NCI-H748 treated with DMSO at 0.1 percent for 48 hours (cell line): ENCODE measurements around the gene PSAP.

Experiments used
- DNase-seq: peaks from one replicate; lab custom pipeline; 2025; lab: John Stamatoyannopoulos, UW

PSAP gene

GRCh38 chr10:71825217-71825616, 25.8 kb downstream of the PSAP start:
- DNase-seq, result no peak

- no peak for DNase-seq
Measured at GRCh38 chr10:71824333-71824732, 26.7 kb downstream of the PSAP start.

- DNase-seq, result no peak
Measured at GRCh38 chr10:71823356-71823755, 27.7 kb downstream of the PSAP start.

- DNase-seq, result no peak
Measured at GRCh38 chr10:71821909-71822763, 28.9 kb downstream of the PSAP start.

DNA sequence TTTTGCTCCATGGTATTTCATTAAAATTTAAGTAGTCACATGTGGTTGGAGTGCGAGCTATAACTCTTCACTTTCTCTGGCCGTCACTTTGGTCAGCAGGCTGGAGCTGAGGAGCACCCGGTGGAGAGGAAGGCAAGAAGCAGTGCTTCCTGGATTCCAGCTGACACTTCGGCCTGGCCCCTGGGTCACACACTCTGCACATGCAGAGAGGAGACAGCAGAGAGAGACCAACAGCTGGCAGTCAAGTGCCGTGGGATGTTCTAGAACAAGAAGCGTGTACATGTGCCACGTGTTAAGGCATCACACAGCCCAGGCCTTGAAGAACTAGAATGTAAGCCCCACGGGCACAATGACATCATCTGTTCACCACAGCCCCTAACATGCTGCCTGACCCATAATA, 30.1 kb downstream of the PSAP start:
- DNase-seq, result no peak

- no peak for DNase-seq
Measured at GRCh38 chr10:71819985-71820384, 31.1 kb downstream of the PSAP start.

DNA sequence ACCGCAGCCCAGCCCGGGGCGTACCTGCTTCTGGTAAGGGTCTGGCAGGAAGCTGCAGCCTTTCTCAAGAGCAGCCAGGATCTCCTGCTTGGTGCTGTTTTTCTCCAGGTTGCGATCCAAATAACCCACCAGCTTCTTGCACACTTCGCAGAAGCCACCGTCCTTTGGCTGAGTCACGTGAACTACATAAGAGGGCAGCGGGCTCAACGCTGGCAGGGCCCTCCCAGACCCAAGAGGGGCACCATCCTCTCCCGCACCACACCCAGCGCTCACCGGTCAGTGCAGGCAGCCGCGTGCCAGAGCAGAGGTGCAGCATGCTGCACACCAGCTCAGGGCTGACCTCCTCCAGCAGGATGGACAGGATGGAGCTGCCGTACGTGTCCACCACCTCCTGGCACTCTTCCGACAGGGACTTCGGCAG, 31.6 kb downstream of the PSAP start:
- no peak for DNase-seq

DNA sequence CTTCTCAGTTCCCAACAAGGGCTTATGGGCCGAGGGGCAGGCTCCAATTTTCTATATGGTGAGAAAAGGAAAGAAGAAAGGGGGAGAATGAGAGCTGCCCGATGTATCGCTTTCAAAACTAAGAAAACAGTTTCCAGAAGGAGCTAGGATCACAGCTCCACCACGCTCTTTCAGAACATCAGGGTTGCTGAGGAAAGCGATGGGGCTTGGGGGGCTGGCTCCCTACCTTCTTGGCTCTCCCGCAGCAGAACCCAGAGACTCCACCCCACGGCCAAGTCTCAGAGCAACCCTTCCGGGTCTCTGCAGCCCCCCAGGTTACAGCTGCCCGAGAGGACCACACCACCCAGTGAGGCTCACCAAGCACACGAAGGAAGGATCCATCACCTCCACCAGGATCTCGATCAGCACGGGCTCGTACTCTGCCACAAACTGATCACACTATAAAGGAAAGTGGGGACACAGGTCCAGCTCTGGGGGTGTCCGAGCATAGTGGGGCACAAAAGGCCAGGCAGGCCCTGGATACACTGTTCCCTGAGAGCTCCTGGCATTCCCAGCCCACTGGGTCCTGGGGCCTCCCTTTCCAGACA, 32.3 kb downstream of the PSAP start:
- DNase-seq, result no peak

GRCh38 chr10:71817831-71818655, 33.0 kb downstream of the PSAP start:
- no peak for DNase-seq

GRCh38 chr10:71816936-71817618, 34.0 kb downstream of the PSAP start:
- no peak for DNase-seq

DNA sequence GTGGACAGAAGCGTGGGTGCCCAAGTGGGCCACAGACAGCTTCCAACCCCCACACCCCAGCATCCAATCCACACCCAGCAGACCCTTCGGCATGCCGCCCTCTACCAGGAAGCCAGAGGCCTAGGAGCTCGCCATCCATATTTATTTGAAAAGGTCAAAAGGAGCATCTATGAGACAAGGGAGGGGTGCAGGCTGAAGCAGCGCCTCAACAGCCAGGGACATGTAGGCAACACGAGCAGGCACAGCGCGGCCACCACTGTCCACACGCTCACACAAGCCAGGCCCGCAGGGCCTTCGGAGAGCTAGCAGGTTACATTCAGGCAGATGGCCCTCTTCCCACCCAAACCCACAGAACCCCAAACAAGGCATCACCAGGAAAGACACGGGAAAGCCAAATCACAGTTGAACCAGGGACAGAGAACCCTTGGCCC, 34.6 kb downstream of the PSAP start:
- DNase-seq, result no peak

DNA sequence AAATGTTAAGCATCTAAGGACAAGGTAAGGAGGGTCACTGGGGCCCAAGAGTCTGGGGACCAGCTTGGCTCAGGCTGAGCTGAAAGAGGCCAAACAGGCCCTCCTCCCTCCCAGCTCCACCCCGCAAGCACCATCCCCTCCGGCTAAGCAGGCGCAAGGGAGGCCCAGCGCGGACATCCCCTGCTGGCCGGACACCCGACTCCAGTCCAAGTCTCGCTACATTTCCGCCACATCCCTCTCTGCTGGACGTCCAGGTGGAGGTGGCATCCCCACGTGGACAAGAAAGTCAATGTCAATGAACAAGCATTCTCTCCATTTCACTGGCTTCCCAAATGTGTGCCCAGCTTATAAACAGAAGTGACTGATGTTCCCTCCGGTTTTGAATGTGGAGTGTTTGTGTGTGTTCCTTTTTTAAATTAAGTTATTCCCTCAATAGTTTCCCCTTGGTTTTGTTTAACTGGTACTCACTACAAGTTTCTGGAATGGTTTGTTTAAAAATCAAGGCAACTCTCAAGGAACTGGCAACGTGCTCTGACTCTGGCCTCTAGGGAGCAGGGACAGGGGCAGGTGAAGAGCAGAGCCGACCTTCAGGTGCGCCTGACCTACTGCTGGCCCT, 35.4 kb downstream of the PSAP start:
- DNase-seq, result no peak

DNA sequence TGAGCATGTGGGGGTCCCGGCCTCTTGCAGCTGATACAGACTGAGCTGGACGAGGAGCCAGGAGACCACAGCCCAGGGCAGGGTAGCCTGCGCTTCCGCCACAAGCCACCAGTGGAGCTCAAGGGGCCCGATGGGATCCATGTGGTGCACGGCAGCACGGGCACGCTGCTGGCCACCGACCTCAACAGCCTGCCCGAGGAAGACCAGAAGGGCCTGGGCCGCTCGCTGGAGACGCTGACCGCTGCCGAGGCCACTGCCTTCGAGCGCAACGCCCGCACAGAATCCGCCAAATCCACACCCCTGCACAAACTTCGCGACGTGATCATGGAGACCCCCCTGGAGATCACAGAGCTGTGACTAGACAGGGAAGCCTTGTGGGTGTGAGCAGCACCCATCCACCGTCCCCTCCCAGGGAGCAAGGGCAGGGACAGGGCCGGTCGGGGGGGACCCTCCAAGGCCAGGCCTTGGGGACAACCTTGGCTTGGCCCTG, 36.1 kb downstream of the PSAP start:
- no peak for DNase-seq

- DNase-seq, result no peak
Measured at GRCh38 chr10:71812913-71813590, 38.0 kb downstream of the PSAP start.

- no peak for DNase-seq
Measured at GRCh38 chr10:71812016-71812912, 38.8 kb downstream of the PSAP start.

DNA sequence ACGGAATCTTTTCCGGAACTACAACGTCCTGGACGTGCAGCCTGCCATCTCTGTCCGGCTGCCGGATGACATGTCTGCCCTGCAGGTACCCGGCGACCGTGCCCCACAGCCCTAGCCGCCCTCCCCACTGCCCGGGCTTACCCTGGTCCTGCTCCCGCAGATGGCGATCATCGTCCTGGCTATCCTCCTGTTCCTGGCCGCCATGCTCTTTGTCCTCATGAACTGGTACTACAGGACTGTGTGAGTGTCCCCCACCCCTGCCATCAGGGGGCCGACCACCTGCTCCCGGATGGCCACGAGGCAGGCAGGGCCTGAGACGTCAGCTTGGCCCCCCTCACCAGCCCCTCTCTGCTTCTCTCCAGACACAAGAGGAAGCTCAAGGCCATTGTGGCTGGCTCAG, 39.7 kb downstream of the PSAP start:
- DNase-seq, result no peak

DNA sequence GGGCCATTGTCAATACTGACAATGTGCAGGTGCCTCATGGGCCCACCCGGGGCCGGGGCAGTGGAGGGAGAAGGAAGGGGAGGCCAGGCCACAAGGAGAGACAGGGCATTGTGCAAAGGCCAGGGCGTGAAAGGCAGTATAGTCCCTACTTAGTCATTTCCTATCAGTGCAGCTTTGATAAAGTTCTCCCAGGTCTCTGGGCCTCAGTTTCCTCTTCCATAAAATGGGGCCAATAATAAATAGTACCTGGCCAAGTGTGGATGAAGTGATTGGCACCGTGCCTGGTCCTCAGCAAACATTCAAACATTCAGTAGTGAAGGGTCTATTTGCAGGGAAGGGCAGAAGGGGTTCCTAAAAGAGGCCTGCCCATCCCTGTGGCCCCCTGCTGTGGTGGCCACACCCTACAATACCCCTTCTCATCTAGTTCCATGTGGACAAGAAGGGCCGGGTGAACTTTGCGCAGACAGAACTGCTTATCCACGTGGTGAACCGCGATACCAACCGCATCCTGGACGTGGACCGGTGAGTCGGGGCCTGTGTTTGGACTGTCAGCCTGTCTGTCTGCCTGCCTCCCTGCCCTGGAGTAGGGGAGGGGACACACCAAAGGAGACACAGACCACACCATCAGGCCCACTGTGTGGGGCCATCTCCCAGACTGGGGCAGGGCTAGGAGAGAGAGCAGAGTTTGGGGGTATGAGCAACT, 40.9 kb downstream of the PSAP start:
- DNase-seq, result no peak

DNA sequence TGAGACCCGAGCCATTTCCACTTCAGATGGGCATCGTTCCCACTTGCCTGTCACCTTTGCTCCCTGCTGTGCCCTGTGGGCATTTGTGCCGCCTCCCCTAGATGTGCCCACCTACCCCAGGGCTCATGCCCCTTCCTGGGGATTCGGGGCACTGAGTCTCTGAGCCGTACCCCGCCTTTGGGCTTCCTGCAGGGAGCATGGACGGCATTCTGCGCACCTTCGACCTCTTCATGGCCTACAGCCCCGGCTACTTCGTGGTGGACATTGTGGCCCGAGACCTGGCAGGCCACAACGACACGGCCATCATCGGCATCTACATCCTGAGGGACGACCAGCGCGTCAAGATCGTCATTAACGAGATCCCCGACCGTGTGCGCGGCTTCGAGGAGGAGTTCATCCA, 41.4 kb downstream of the PSAP start:
- no peak for DNase-seq
